Measurements from ENCODE around the gene FAM161A.

FAM161A gene

DNA sequence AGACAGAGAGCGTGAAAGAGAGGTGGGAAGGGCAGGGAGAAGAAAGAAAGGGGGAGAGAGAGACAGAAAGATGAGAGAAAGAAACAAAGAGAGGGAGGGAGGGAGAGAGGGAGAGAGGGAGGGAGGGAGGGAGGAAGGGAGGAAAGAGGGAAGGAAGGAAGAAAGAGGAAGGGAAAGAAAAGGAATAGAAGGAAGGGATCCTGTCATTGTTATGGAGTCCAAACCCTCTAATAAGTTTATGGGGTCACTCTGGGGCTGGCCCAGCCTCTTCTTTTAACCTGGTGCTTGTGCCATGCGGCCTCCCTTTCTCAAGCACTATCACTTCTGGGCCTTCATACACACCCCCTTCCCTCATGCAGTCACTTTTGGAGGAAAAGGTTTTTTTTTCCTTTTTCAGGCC, 58.5 kb downstream of the FAM161A start:
- H3K27me3 ChIP-seq (ENCODE audit: insufficient read depth, poor library complexity, severe bottlenecking) = no peaks in the 10 kb centered on the region
- no peak overlapping the region for H3K4me3 ChIP-seq (replicated peaks; ENCODE audit: insufficient read depth, low read length)
- TF ChIP-seq POLR2AphosphoS5 (IDR thresholded peaks at IDR 0.05; ENCODE audit: low read depth) = no peak
- TF ChIP-seq, protein P1, sequence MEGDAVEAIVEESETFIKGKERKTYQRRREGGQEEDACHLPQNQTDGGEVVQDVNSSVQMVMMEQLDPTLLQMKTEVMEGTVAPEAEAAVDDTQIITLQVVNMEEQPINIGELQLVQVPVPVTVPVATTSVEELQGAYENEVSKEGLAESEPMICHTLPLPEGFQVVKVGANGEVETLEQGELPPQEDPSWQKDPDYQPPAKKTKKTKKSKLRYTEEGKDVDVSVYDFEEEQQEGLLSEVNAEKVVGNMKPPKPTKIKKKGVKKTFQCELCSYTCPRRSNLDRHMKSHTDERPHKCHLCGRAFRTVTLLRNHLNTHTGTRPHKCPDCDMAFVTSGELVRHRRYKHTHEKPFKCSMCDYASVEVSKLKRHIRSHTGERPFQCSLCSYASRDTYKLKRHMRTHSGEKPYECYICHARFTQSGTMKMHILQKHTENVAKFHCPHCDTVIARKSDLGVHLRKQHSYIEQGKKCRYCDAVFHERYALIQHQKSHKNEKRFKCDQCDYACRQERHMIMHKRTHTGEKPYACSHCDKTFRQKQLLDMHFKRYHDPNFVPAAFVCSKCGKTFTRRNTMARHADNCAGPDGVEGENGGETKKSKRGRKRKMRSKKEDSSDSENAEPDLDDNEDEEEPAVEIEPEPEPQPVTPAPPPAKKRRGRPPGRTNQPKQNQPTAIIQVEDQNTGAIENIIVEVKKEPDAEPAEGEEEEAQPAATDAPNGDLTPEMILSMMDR (IDR thresholded peaks at IDR 0.05; ENCODE audit: insufficient read depth, low read length) = no peak
- TF ChIP-seq, protein P2, sequence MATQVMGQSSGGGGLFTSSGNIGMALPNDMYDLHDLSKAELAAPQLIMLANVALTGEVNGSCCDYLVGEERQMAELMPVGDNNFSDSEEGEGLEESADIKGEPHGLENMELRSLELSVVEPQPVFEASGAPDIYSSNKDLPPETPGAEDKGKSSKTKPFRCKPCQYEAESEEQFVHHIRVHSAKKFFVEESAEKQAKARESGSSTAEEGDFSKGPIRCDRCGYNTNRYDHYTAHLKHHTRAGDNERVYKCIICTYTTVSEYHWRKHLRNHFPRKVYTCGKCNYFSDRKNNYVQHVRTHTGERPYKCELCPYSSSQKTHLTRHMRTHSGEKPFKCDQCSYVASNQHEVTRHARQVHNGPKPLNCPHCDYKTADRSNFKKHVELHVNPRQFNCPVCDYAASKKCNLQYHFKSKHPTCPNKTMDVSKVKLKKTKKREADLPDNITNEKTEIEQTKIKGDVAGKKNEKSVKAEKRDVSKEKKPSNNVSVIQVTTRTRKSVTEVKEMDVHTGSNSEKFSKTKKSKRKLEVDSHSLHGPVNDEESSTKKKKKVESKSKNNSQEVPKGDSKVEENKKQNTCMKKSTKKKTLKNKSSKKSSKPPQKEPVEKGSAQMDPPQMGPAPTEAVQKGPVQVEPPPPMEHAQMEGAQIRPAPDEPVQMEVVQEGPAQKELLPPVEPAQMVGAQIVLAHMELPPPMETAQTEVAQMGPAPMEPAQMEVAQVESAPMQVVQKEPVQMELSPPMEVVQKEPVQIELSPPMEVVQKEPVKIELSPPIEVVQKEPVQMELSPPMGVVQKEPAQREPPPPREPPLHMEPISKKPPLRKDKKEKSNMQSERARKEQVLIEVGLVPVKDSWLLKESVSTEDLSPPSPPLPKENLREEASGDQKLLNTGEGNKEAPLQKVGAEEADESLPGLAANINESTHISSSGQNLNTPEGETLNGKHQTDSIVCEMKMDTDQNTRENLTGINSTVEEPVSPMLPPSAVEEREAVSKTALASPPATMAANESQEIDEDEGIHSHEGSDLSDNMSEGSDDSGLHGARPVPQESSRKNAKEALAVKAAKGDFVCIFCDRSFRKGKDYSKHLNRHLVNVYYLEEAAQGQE (IDR thresholded peaks at IDR 0.05; ENCODE audit: insufficient replicate concordance, low read depth) = no peak
- no peak for TF ChIP-seq GABPA (IDR thresholded peaks at IDR 0.05; ENCODE audit: low read depth)
- TF ChIP-seq SPI1 (IDR thresholded peaks at IDR 0.05; ENCODE audit: borderline replicate concordance, low read depth) = no peak
- no peak overlapping the region for H3K27ac ChIP-seq (replicated peaks)
- no peak for DNase-seq (ENCODE audit: low read depth in 1 of 2, low spot score in 1 of 2)

- Histone ChIP-seq H3K27me3 (ENCODE audit: insufficient read depth, poor library complexity, severe bottlenecking) (no peaks in the 10 kb centered on the region), H3K27ac (replicated peaks) (no peak overlapping the region), H3K4me3 (replicated peaks; ENCODE audit: insufficient read depth, low read length) (no peak overlapping the region)
- TF ChIP-seq, protein P1 (IDR thresholded peaks at IDR 0.05; ENCODE audit: insufficient read depth, low read length) = peak; percentile 25
- TF ChIP-seq POLR2AphosphoS5 (IDR thresholded peaks at IDR 0.05; ENCODE audit: low read depth) (no peak), GABPA (IDR thresholded peaks at IDR 0.05; ENCODE audit: low read depth) (no peak), SPI1 (IDR thresholded peaks at IDR 0.05; ENCODE audit: borderline replicate concordance, low read depth) (no peak)
- TF ChIP-seq, protein P2 (IDR thresholded peaks at IDR 0.05; ENCODE audit: insufficient replicate concordance, low read depth) = no peak
- DNase-seq (ENCODE audit: low read depth in 1 of 2, low spot score in 1 of 2) = peak; percentile 10 to 57
Observed at GRCh38 chr2:61793389-61793836, 60.4 kb downstream of the FAM161A start.

GRCh38 chr2:61792355-61792890, 61.4 kb downstream of the FAM161A start:
- DNase-seq (ENCODE audit: low read depth in 1 of 2, low spot score in 1 of 2) = no peak
- H3K27me3 ChIP-seq (ENCODE audit: insufficient read depth, poor library complexity, severe bottlenecking) = no peaks in the 10 kb centered on the region
- TF ChIP-seq POLR2AphosphoS5 (IDR thresholded peaks at IDR 0.05; ENCODE audit: low read depth) (no peak), GABPA (IDR thresholded peaks at IDR 0.05; ENCODE audit: low read depth) (no peak), SPI1 (IDR thresholded peaks at IDR 0.05; ENCODE audit: borderline replicate concordance, low read depth) (no peak)
- TF ChIP-seq, protein P2 (IDR thresholded peaks at IDR 0.05; ENCODE audit: insufficient replicate concordance, low read depth) = no peak
- TF ChIP-seq, protein P1 (IDR thresholded peaks at IDR 0.05; ENCODE audit: insufficient read depth, low read length) = no peak
- no peak overlapping the region for H3K27ac ChIP-seq (replicated peaks)
- H3K4me3 ChIP-seq (replicated peaks; ENCODE audit: insufficient read depth, low read length) = no peak overlapping the region
